AG09319 (cell line): ENCODE data around the gene TMEM255B.
"Not testable (repeated sequence)": the region's sequence is repeated elsewhere in the genome, so short reads cannot be mapped to it uniquely, and the experiment has no call there.

Source experiments
- DNase-seq: peaks from one replicate; pipeline ENCODE4 v3.0.0-alpha.2; 2010; ENCODE audit warnings: low read depth; ENCODE audit errors: extremely low read depth
- CTCF ChIP-seq: IDR thresholded peaks from 2 replicates; pipeline ENCODE4 v1.5.1; 2011; ENCODE audit warnings: low read depth, mild to moderate bottlenecking, inconsistent platforms, low read length, moderate library complexity

TMEM255B gene

DNA sequence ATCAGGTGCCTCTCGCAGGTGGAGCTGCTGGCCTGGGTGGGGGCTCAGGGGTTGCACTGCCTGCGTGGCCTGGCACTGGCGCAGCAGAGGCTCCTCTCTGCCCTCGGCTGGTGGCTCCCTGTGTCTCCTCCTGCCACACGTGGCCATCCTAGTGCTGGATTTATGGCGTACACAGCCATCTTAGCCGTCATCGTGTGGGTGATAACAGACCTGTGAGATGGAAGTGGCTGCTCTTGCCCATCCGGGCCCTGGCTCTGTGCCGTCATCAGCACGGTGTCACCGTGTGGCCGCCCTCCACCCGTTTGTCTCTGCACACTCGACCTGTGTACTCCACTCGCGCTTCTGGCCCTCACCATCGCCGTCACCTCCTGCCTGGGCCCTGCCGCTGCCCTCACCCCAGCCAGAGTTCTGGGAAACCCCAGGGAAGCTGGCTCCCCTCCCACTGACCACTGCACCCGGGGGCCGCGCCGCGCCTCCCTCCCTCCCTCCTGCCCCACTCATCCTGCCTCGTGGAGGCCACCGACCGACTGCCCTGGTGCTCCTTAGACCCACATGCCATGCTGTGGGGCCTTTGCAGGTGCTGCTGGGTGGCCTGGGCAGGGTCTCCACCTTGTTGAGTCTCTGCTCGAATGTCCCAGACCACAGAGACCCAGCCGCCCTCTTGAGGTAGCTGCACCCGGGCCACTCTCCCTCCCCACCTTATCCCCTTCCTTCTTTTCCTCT lies 29.5 kb downstream of the TMEM255B start:
- no peak for TF ChIP-seq CTCF
- DNase-seq: no peak

DNA sequence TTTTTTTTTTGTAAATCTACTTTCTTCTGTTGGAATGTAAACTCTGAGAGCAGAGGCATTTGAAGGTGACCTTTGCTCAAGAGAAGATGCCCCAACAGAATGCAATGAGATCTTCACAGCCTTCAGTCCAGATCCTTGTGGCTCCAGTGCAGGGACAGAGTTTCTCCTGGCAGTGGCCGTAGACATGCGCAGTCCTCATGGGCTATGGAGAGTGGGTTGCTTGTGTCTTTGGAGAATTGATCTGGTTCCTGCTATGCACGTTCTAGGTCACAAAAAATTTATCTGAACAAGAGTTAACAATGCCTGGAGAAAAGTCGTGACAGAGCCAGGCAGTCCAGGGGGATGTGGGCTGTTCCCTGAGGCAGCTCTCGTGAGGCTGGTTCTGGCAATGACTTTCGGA lies 30.1 kb downstream of the TMEM255B start:
- TF ChIP-seq CTCF: no peak
- DNase-seq: no peak

- not testable (repeated sequence) for DNase-seq
Measured at GRCh38 chr13:113789931-113790330, 30.9 kb downstream of the TMEM255B start.

- no peak for DNase-seq
- TF ChIP-seq CTCF: no peak
Measured at GRCh38 chr13:113791226-113791625, 32.2 kb downstream of the TMEM255B start.

- no peak for TF ChIP-seq CTCF
- DNase-seq: no peak
Measured at GRCh38 chr13:113791761-113792160, 32.7 kb downstream of the TMEM255B start.

DNA sequence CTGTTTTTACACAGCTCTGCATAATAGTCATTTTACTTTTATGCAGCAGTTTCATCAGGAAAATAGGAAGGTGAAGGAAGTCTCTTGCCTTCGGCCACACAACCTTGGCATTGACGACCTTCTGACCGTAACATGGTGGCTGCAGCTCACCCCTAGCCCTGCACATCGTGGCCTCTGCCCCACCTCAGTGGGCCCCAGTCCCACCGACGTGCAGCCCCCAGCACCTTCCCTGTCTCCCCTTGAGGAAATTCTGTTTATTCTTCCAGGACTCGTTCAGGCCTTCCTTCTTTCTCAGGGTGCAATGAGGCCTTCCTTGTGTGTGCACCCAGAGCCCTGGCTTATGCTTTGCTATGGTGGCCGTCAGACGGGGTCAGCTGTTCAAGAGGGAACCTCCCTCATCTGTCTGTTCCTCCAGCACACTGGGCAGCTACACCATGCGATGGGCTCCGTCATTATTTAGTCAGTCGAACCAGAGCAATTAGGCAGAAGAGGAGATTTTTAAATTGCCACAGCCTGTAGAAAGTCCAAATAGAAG lies 33.3 kb downstream of the TMEM255B start:
- DNase-seq: no peak
- no peak for TF ChIP-seq CTCF

DNA sequence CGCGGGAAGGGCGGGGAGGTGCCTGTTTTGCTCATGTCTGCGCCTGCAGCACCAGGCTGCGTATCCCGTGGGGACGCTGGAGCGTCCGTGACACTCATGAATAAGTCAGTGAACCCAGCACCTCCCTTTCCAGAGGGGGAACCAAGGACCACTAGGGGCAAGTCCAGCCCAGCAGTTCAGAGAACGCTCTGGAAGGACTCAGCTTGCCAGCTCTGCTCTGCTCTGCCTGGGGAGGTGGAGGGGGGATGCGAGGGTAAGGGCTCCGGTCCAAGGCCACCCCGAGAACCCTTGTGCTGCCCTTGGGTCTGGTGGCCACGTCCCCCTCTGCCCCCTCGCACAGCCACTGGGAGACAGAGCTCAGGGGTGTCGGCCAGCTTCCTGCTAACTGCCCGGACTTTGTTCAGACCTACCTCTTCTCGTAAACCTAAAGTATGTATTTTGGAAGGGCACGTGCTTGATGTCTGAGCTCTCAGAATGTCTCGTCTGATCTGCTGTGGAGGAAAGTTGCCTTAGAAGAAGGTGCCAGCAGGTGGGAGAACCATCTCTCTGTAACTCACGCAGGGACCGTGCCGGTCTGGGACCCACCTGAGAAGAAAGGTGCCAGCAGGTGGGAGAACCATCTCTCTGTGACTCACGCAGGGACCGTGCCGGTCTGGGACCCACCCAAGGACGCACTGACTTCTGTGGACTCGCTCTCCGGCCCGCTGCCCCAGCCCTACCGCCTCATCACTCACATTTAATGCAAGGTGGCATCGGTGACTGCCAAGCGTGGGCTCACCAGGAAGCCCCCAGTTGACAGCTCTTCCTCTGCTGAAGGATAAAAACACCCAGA lies 34.1 kb downstream of the TMEM255B start:
- no peak for DNase-seq
- no peak for TF ChIP-seq CTCF
